ENCODE data around the gene SLC24A3. TPM values are rescaled to one million over a fixed set of nuclear protein-coding genes. Genes with fewer than 3 reads are reported as not detected.

Gene SLC24A3
- total and polyA plus RNA-seq, 4 donors = 1.9 to 8.4 (median 5.8) TPM

DNA sequence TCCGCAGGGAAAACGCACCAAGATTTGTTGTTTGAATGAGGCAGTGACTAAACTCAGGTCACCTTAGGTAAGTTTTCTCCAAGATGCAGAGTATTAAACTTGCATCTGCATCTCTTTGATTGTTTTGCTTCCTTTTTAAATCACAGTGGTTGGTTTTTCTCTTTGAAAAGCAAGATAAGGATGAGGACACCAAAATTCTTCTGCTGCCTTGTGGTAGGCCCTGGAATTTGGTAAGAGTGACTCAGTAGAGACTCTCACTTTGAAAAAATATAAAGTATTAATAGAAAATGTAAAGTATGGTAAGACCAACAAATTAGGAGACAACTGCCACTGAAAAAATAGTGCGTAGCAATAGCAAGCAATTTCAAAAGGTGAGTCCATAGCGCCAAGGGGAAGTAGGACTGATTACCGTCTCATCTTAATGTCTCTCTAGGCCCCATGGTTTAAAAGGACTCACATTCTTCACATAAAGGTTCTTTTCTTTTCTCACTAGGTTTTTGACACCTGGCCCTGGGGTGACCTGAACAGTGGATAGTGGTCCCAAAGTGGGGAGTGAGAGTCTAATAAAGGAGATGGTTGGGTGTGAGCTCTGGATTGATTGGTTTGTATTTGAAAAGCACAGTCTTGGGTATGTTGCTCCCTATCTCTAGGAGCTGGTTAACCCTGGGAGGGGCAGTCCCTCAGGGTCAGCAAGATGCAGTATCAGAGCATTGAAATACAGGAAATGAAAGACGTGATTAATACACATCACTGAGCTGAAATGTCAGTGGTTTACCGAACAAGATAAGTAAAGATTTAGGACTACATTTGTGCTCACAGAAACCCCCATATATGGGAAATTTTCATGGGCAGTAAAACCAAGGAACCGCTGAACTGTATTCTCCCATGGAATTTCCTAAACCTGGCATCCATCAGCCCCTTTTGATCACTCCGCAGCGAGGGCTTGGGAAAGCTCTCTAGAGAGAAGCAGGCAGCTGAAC, 221.2 kb downstream of the SLC24A3 start:
- ATAC-seq (ENCODE audit: insufficient read depth, low FRiP score) = no peak
- DNase-seq = no peak
- 72 to 87% methylated on average over 10 of the region's 10 CpGs for WGBS, 2 donors
- Histone ChIP-seq H3K9ac (ENCODE audit: insufficient read depth in 1 of 2, low read length in 2 of 2) (no peak overlapping the region), H3K9me3 (ENCODE audit: control insufficient read depth in 4 of 4, insufficient read depth in 3 of 4, low read length in 3 of 4) (no peaks in the 10 kb centered on the region), H3K36me3 (ENCODE audit: control insufficient read depth in 4 of 4, insufficient read depth in 4 of 4, low read length in 4 of 4) (no peaks in the 10 kb centered on the region), H3K4me1 (ENCODE audit: control insufficient read depth in 5 of 5, insufficient read depth in 5 of 5, low read length in 5 of 5) (peaks cover 0 to 16% (median 0%) of the 10 kb centered on the region in 5 donors), H3K27me3 (ENCODE audit: control insufficient read depth in 3 of 3, insufficient read depth in 3 of 3, low read length in 2 of 3) (peaks cover 0 to 4% (median 0%) of the 10 kb centered on the region in 3 donors), H3K4me3 (no peak overlapping the region), H3K27ac (ENCODE audit: low read depth in 1 of 2, low read length in 1 of 2) (no peak overlapping the region)
- TF ChIP-seq CTCF (IDR thresholded peaks at IDR 0.05; ENCODE audit: control extremely low read depth, extremely low read depth) = no peak

GRCh38 chr20:19435316-19435715, 222.9 kb downstream of the SLC24A3 start:
- H3K4me1 ChIP-seq (ENCODE audit: control insufficient read depth in 5 of 5, insufficient read depth in 5 of 5, low read length in 5 of 5) = peaks cover 0 to 4% (median 0%) of the 10 kb centered on the region in 5 donors
- no peaks in the 10 kb centered on the region for H3K9me3 ChIP-seq (ENCODE audit: control insufficient read depth in 4 of 4, insufficient read depth in 3 of 4, low read length in 3 of 4)
- H3K27ac ChIP-seq (ENCODE audit: low read depth in 1 of 2, low read length in 1 of 2) = no peak overlapping the region
- DNase-seq = no peak
- no peak overlapping the region for H3K9ac ChIP-seq (ENCODE audit: insufficient read depth in 1 of 2, low read length in 2 of 2)
- H3K27me3 ChIP-seq (ENCODE audit: control insufficient read depth in 3 of 3, insufficient read depth in 3 of 3, low read length in 2 of 3) = peaks cover 0 to 4% (median 0%) of the 10 kb centered on the region in 3 donors
- H3K36me3 ChIP-seq (ENCODE audit: control insufficient read depth in 4 of 4, insufficient read depth in 4 of 4, low read length in 4 of 4) = no peaks in the 10 kb centered on the region
- ATAC-seq (ENCODE audit: insufficient read depth, low FRiP score) = no peak
- no peak overlapping the region for H3K4me3 ChIP-seq
- WGBS, 2 donors = 77 to 89% methylated on average over 3 of the region's 3 CpGs
- TF ChIP-seq CTCF (IDR thresholded peaks at IDR 0.05; ENCODE audit: control extremely low read depth, extremely low read depth) = no peak

DNA sequence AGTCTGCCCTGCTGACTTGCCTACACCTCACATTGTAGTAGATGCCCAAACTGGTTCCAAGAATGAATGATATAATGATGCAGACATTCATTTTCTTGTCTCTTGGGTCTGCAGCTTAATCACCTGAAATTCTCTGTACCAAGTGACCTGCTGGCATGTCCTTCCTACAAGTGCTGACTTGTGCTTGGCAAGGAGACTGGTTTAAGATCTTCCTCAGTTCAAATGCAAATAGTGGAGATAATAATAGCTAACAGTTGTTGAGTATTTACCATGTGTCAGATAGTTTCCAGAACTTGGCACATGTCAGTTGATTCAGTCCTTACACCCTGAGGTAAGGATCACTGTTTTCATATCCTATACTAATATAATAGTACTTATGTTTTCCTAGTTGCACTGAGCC, 223.4 kb downstream of the SLC24A3 start:
- TF ChIP-seq CTCF (IDR thresholded peaks at IDR 0.05; ENCODE audit: control extremely low read depth, extremely low read depth) = no peak
- DNase-seq (no peak), ATAC-seq (ENCODE audit: insufficient read depth, low FRiP score) (no peak)
- H3K9ac ChIP-seq (ENCODE audit: insufficient read depth in 1 of 2, low read length in 2 of 2) = no peak overlapping the region
- H3K27me3 ChIP-seq (ENCODE audit: control insufficient read depth in 3 of 3, insufficient read depth in 3 of 3, low read length in 2 of 3) = no peaks in the 10 kb centered on the region
- no peaks in the 10 kb centered on the region for H3K4me1 ChIP-seq (ENCODE audit: control insufficient read depth in 5 of 5, insufficient read depth in 5 of 5, low read length in 5 of 5)
- no peaks in the 10 kb centered on the region for H3K36me3 ChIP-seq (ENCODE audit: control insufficient read depth in 4 of 4, insufficient read depth in 4 of 4, low read length in 4 of 4)
- H3K27ac ChIP-seq (ENCODE audit: low read depth in 1 of 2, low read length in 1 of 2) = no peak overlapping the region
- no peaks in the 10 kb centered on the region for H3K9me3 ChIP-seq (ENCODE audit: control insufficient read depth in 4 of 4, insufficient read depth in 3 of 4, low read length in 3 of 4)
- H3K4me3 ChIP-seq = no peak overlapping the region

Data from lung (tissue), 12 donors.